HepG2 (cell line): ENCODE data around the gene MEAF6. TPM values are rescaled to one million over a fixed set of nuclear protein-coding genes. Genes with fewer than 3 reads are reported as not detected.

ENCODE experiments used
- ARNTL ChIP-seq: sonication (generic); formaldehyde crosslinking; IDR thresholded peaks from 2 replicates; pipeline ENCODE4 v1.4.0; 2020; ENCODE audit warnings: mild to moderate bottlenecking, missing genetic modification reagents
- CREBL2 ChIP-seq: sonication (generic); formaldehyde crosslinking; IDR thresholded peaks from 2 replicates; pipeline ENCODE4 v1.8.1; 2023; ENCODE audit warnings: missing genetic modification reagents, mild to moderate bottlenecking, borderline replicate concordance
- FOXO4 ChIP-seq: sonication (generic); formaldehyde crosslinking; conservative IDR thresholded peaks from 2 replicates; pipeline ENCODE4 v1.8.1; 2023; ENCODE audit warnings: missing genetic modification reagents
- HBP1 ChIP-seq: IDR thresholded peaks from 2 replicates; pipeline ENCODE4 v1.6.1; 2016; ENCODE audit warnings: low read depth, control low read depth
- IRF1 ChIP-seq: sonication (generic); formaldehyde crosslinking; IDR thresholded peaks from 2 replicates; pipeline ENCODE4 v1.4.0; 2020; ENCODE audit warnings: low read depth, mild to moderate bottlenecking, missing genetic modification reagents
- KLF13 ChIP-seq: sonication (generic); formaldehyde crosslinking; IDR thresholded peaks from 2 replicates; pipeline ENCODE4 v1.4.0; 2020; ENCODE audit warnings: mild to moderate bottlenecking, missing genetic modification reagents
- NFKB2 ChIP-seq: sonication (generic); formaldehyde crosslinking; IDR thresholded peaks from 2 replicates; pipeline ENCODE4 v1.4.0; 2020; ENCODE audit warnings: missing genetic modification reagents, borderline replicate concordance
- PBX2 ChIP-seq: IDR thresholded peaks from 2 replicates; pipeline ENCODE4 v1.6.1; 2016; ENCODE audit warnings: control low read depth
- RBFOX2 ChIP-seq: fragments of 200-400 bp; formaldehyde crosslinking; IDR thresholded peaks from 2 replicates; pipeline ENCODE4 v1.6.1; 2017; ENCODE audit warnings: low read depth, mild to moderate bottlenecking, low read length
- SIX4 ChIP-seq: sonication (generic); formaldehyde crosslinking; IDR thresholded peaks from 2 replicates; pipeline ENCODE4 v1.4.0; 2020; ENCODE audit warnings: missing genetic modification reagents
- SP4 ChIP-seq: sonication (generic); formaldehyde crosslinking; IDR thresholded peaks from 2 replicates; pipeline ENCODE4 v1.8.1; 2023; ENCODE audit warnings: mild to moderate bottlenecking, missing genetic modification reagents
- TFAP4 ChIP-seq: sonication (generic); IDR thresholded peaks from 2 replicates; pipeline ENCODE4 v1.6.1; 2016; ENCODE audit warnings: low read depth, borderline replicate concordance
- ZBTB14 ChIP-seq: sonication (generic); formaldehyde crosslinking; IDR thresholded peaks from 2 replicates; pipeline ENCODE4 v1.4.0; 2020; ENCODE audit warnings: missing genetic modification reagents
- ZBTB3 ChIP-seq: sonication (generic); formaldehyde crosslinking; IDR thresholded peaks from 2 replicates; pipeline ENCODE4 v1.4.0; 2020; ENCODE audit warnings: low read depth, mild to moderate bottlenecking, moderate library complexity, missing genetic modification reagents, borderline replicate concordance
- ZNF232 ChIP-seq: sonication (generic); formaldehyde crosslinking; IDR thresholded peaks from 2 replicates; pipeline ENCODE4 v1.4.0; 2020; ENCODE audit warnings: missing genetic modification reagents, borderline replicate concordance
- ZNF296 ChIP-seq: sonication (generic); formaldehyde crosslinking; conservative IDR thresholded peaks from 2 replicates; pipeline ENCODE4 v1.5.0; 2020; ENCODE audit warnings: mild to moderate bottlenecking, missing genetic modification reagents
- ZNF713 ChIP-seq: sonication (generic); formaldehyde crosslinking; IDR thresholded peaks from 2 replicates; pipeline ENCODE4 v1.4.0; 2020; ENCODE audit warnings: mild to moderate bottlenecking, missing genetic modification reagents
- ZUFSP ChIP-seq: sonication (generic); formaldehyde crosslinking; IDR thresholded peaks from 2 replicates; pipeline ENCODE4 v1.9.0; 2021; ENCODE audit warnings: missing genetic modification reagents, mild to moderate bottlenecking, borderline replicate concordance
- polyA plus RNA-seq, 8 experiments: library from polyadenylated mRNA; depleted of rRNA in 3 of 8; stranded (reverse) in 7 of 8; unstranded in 1 of 8; fragments of >200 nt; fragmentation: Illumina TruSeq in 4 of 8; extraction: Trizol in 4 of 8; gene quantifications; 2 replicates each; pipeline versions ENCODE4 v1.2.1 to v1.2.3, GENCODE V29; 2011 to 2016; ENCODE audit warnings: low read depth in 4 of 8, missing spikeins in 1 of 8, mixed read lengths in 1 of 8; ENCODE audit not compliant: insufficient read depth in 1 of 8
- total RNA-seq, 5 experiments: library from RNA; depleted of rRNA; stranded (reverse); fragments of >200 nt; fragmentation: Illumina TruSeq; extraction: Trizol; gene quantifications; 2 replicates each; pipeline ENCODE4 v1.2.3, GENCODE V29; 2016; ENCODE audit warnings: low read depth in 1 of 5

MEAF6 gene
- total and polyA plus RNA-seq, 2 of the 13 experiments (the other 11 are each of a cell fraction or from before 2014, with no cell fraction given), result 29.5 to 45.6 TPM

GRCh38 chr1:37474697-37475379, 39.7 kb downstream of the MEAF6 start (continued):
- no peak for TF ChIP-seq ZNF296 (CRISPR knock-in tag)
- no peak for TF ChIP-seq CREBL2 (CRISPR knock-in tag)
- TF ChIP-seq PBX2, result no peak
- TF ChIP-seq RBFOX2, result no peak
- TF ChIP-seq ZBTB14 (CRISPR knock-in tag), result no peak
- TF ChIP-seq ZNF713, result no peak
- TF ChIP-seq TFAP4, result no peak
- TF ChIP-seq NFKB2 (CRISPR knock-in tag), result no peak
- TF ChIP-seq SP4 (CRISPR knock-in tag), result no peak
- TF ChIP-seq HBP1, result 0 out of 2 replicates have a peak, but pooled peaks have one; percentile 14
- TF ChIP-seq ZNF232 (CRISPR knock-in tag), result 0 out of 2 replicates have a peak, but pooled peaks have one; percentile 27
- no peak for TF ChIP-seq ZUFSP (CRISPR knock-in tag)
- 0 out of 2 replicates have a peak, but pooled peaks have one; percentile 49 for TF ChIP-seq ARNTL (CRISPR knock-in tag)
- no peak for TF ChIP-seq ZBTB3 (CRISPR knock-in tag)
- TF ChIP-seq KLF13 (CRISPR knock-in tag), result no peak
- no peak for TF ChIP-seq SIX4 (CRISPR knock-in tag)
- TF ChIP-seq IRF1 (CRISPR knock-in tag), result no peak
- no peak for TF ChIP-seq FOXO4 (CRISPR knock-in tag)
